Suprapubic skin (tissue), 3 donors: ENCODE data around the gene ITPR2.

ENCODE experiments used
- CTCF ChIP-seq, 2 donors: fragments of 200-600 bp in 1 of 2; fragments of 450-650 bp in 1 of 2; sonication (generic) in 1 of 2; IDR thresholded peaks; one replicate each; pipeline ENCODE4 v1.5.1; 2016 to 2019; ENCODE audit warnings: antibody characterized with exemption in 2 of 2, mild to moderate bottlenecking in 1 of 2, moderate library complexity in 1 of 2
- EP300 ChIP-seq: sonication (generic); formaldehyde crosslinking; IDR thresholded peaks from one replicate; pipeline ENCODE4 v1.6.1; 2017; ENCODE audit warnings: antibody characterized with exemption
- POLR2A ChIP-seq, 2 donors: fragments of 450-650 bp; IDR thresholded peaks; one replicate each; pipeline ENCODE4 v1.6.1; 2017; ENCODE audit warnings: antibody characterized with exemption in 2 of 2, mild to moderate bottlenecking in 2 of 2, moderate library complexity in 2 of 2

- TF ChIP-seq CTCF (IDR thresholded peaks at IDR 0.05): no peak
- TF ChIP-seq POLR2A (IDR thresholded peaks at IDR 0.05): no peak
- TF ChIP-seq EP300: no peak
Observed at GRCh38 chr12:26563552-26563951, 269.4 kb downstream of the ITPR2 start.
